ENCODE data around the gene SOX6.

DNA sequence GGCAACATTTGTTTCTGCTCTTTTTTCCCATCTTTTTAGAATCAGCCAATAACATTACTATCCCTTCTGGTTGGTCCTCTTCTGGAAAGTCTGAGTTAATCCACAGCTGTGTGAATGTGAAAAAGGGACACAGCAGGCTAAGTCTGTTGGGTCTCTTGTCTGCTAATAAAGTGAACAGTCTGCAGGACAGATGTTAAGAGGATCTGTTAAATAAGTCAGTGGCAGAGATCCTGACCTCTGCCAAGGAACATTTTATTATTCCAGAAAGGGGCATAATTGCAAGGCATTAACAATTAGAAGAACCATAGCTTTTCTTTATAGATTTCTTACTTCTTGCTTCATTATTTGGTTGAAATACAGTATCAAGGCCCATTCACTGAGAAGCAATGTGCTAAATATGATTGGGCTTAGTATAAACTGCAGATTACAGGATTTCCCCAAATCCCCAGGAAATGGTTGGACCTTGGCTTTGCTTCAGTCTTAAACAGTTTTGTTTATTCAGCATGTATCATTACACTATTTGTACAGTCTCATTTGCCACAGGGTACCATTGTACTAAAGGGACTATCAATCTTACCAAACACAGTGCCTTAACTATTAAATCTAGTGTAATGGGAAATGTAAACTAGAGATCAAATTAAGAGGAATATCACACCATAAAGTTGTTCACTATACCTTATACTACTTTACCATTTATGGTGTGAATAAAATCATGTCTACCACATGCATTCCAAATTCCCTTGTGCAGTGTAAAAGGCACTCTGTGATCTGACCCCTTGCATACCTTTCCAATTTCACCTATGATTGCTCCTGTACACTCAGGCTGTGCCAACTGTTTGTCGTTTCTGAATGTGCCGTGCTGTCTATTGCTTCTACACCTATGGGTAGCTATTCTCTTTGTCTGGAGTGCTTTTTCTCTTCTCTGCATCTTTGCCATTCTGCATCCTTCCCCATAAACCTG, 274.0 kb downstream of the SOX6 start:
- TF ChIP-seq CTCF (conservative IDR thresholded peaks at IDR 0.05; ENCODE audit: low read length) (no peak), EZH2phosphoT487 (IDR thresholded peaks at IDR 0.05; ENCODE audit: borderline replicate concordance, low read depth, low read length) (no peak)

Measured in OCI-LY7 (cell line).